ENCODE results near the gene SLC29A2. TPM values are rescaled to one million over a fixed set of nuclear protein-coding genes. Genes with fewer than 3 reads are reported as not detected.

The SLC29A2 gene
- polyA plus RNA-seq, 1 of the 3 experiments (the other 2 are of a cell fraction), result 3.2 TPM

- H3K4me1 ChIP-seq (ENCODE audit: control insufficient read depth in 1 of 2, insufficient read depth in 2 of 2, low read depth in 1 of 2, low read length in 1 of 2), result peaks cover 30 to 52% of the 10 kb centered on the region in 2 experiments
- peaks cover 10% of the 10 kb centered on the region for H3F3A ChIP-seq (replicated peaks; ENCODE audit: insufficient read depth)
- no peak for DNase-seq
- ChIA-PET CTCF (interaction anchor here (5.4 kb wide), 1 partner anchor 28 kb away, joined by 74 read pairs; no protein-coding TSS in a partner anchor), POLR2A (no interaction called here)
- TF ChIP-seq SIN3A (IDR thresholded peaks at IDR 0.05; ENCODE audit: borderline replicate concordance, low read depth, low read length) (no peak), ZBTB33 (IDR thresholded peaks at IDR 0.05; ENCODE audit: borderline replicate concordance, low read depth) (no peak)
- no peak overlapping the region for H2AFZ ChIP-seq (ENCODE audit: low read depth)
- H3K4me3 ChIP-seq (ENCODE audit: low read depth in 2 of 2, low read length in 1 of 2), result no peak overlapping the region
- H3K9ac ChIP-seq, result no peak overlapping the region
- no peak overlapping the region for H3K4me2 ChIP-seq
- peaks cover 38% of the 10 kb centered on the region for H3K79me2 ChIP-seq (ENCODE audit: insufficient read depth)
- H3K9me3 ChIP-seq, result no peaks in the 10 kb centered on the region
- WGBS (ENCODE audit: low lambda C conversion rate), result 79% methylated on average over 10 of the region's 14 CpGs
- no peaks in the 10 kb centered on the region for H3K9me2 ChIP-seq
- H3K27ac ChIP-seq (ENCODE audit: low read depth in 2 of 2, low read length in 1 of 2), result no peak overlapping the region
- no peaks in the 10 kb centered on the region for H3K27me3 ChIP-seq (ENCODE audit: insufficient read depth)
- peaks cover 7 to 36% of the 10 kb centered on the region in 2 experiments for H3K36me3 ChIP-seq (replicated peaks in 1 of 2; ENCODE audit: control insufficient read depth in 1 of 2, insufficient read depth in 2 of 2, low read length in 1 of 2)
- H4K20me1 ChIP-seq (ENCODE audit: insufficient read depth), result no peaks in the 10 kb centered on the region; the same call in 1 of the 2 replicates
These were observed 31.7 kb downstream of the SLC29A2 start for GRCh38 chr11:66339686-66340483.

GRCh38 chr11:66339162-66339675 lies 32.3 kb downstream of the SLC29A2 start:
- Histone ChIP-seq H3K27ac (ENCODE audit: low read depth in 2 of 2, low read length in 1 of 2) (peak overlapping the region in 1 of 2 experiments; percentile 94; a peak in 1 of 4 replicates), H2AFZ (ENCODE audit: low read depth) (no peak overlapping the region), H4K20me1 (ENCODE audit: insufficient read depth) (no peaks in the 10 kb centered on the region; the same call in 1 of the 2 replicates), H3K4me2 (0 out of 2 replicates have a peak overlapping the region, but pooled peaks have one; percentile 3), H3K9me3 (no peaks in the 10 kb centered on the region), H3K27me3 (ENCODE audit: insufficient read depth) (no peaks in the 10 kb centered on the region), H3K4me3 (ENCODE audit: low read depth in 2 of 2, low read length in 1 of 2) (no peak overlapping the region), H3K79me2 (ENCODE audit: insufficient read depth) (peaks cover 39% of the 10 kb centered on the region), H3K9me2 (no peaks in the 10 kb centered on the region), H3K9ac (no peak overlapping the region), H3K4me1 (ENCODE audit: control insufficient read depth in 1 of 2, insufficient read depth in 2 of 2, low read depth in 1 of 2, low read length in 1 of 2) (peaks cover 33 to 52% of the 10 kb centered on the region in 2 experiments), H3K36me3 (replicated peaks in 1 of 2; ENCODE audit: control insufficient read depth in 1 of 2, insufficient read depth in 2 of 2, low read length in 1 of 2) (peaks cover 7 to 40% of the 10 kb centered on the region in 2 experiments), H3F3A (replicated peaks; ENCODE audit: insufficient read depth) (peaks cover 10% of the 10 kb centered on the region)
- DNase-seq, result no peak
- ChIA-PET POLR2A (no interaction called here), CTCF (interaction anchor here (5.4 kb wide), 1 partner anchor 27 kb away, joined by 74 read pairs; no protein-coding TSS in a partner anchor)
- WGBS (ENCODE audit: low lambda C conversion rate), result 92% methylated on average over 6 of the region's 6 CpGs
- TF ChIP-seq JUND (IDR thresholded peaks at IDR 0.05), result no peak
- TF ChIP-seq SMC3 (IDR thresholded peaks at IDR 0.05; ENCODE audit: low read depth, low read length), result no peak
- TF ChIP-seq FOXJ3 (CRISPR knock-in tag; IDR thresholded peaks at IDR 0.05), result no peak
- no peak for TF ChIP-seq CHD2 (IDR thresholded peaks at IDR 0.05; ENCODE audit: low read length, partially characterized antibody)
- TF ChIP-seq EP300 (IDR thresholded peaks at IDR 0.05; ENCODE audit: borderline replicate concordance in 1 of 2, low read depth in 1 of 2, low read length in 1 of 2), result no peak
- no peak for TF ChIP-seq EZH2phosphoT487 (IDR thresholded peaks at IDR 0.05; ENCODE audit: borderline replicate concordance, low read depth)
- TF ChIP-seq USF2 (IDR thresholded peaks at IDR 0.05; ENCODE audit: borderline replicate concordance, low read depth, low read length), result no peak
- TF ChIP-seq REST (IDR thresholded peaks at IDR 0.05; ENCODE audit: low read depth, low read length), result no peak
- no peak for TF ChIP-seq MXI1 (IDR thresholded peaks at IDR 0.05; ENCODE audit: low read depth, low read length)
- TF ChIP-seq POLR2AphosphoS5 (IDR thresholded peaks at IDR 0.05; ENCODE audit: low read depth, low read length), result no peak
- no peak for TF ChIP-seq NFIC (IDR thresholded peaks at IDR 0.05; ENCODE audit: borderline replicate concordance)
- no peak for TF ChIP-seq PBX3 (IDR thresholded peaks at IDR 0.05)
- TF ChIP-seq CTCF (IDR thresholded peaks at IDR 0.05), result no peak

All from SK-N-SH (cell line).